GM19351 (cell line): Measurements from ENCODE around the gene DPP10.
"Not testable (repeated sequence)": the region's sequence is repeated elsewhere in the genome, so short reads cannot be mapped to it uniquely, and the experiment has no call there.

Experiments
- ATAC-seq: cut with Tn5 transposase; IDR thresholded peaks from one replicate; pipeline ENCODE4 v1.9.1; 2021; ENCODE audit warnings: mild to moderate bottlenecking, moderate library complexity; ENCODE audit not compliant: unreplicated experiment

The DPP10 gene

DNA sequence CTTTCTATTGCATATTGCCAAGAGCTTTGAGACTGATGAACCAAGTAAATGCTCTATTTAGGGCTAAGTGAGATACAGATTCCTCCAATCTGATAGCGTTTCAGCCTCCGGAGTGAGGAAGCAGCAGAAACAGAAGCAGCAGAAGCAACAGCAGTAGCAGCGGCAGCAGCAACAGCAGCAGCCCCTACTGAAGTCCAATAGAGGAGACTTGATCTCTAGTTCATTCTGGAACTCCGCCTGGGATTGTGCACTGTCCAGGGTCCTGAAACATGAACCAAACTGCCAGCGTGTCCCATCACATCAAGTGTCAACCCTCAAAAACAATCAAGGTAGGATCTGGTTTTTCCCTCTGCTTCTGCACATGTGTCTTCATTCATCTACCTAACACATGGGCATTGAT lies at the start of gene DPP10:
Gene DPP10, plus strand, starts transcription at position 132 of the 400 bp plus-strand sequence.
- no peak for ATAC-seq

DNA sequence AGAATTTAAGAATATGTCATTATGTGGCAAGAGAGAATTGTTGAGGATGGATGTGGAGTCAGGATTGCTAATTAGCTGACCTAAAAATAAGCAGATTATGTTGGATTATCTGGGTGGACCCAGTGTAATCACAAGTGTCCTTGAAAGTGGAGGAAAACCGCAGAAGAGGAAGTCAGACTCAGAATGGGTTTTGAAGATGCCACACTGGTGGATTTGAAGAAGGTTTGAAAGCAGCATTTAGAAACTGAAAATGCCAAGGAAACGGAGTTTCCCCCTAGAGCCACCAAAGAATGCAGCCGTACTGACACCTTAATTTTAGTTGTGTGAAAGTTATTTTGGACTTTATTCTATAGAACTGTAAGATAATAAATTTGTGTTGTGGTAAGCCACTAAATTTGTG lies 41.6 kb upstream of the DPP10 start:
- ATAC-seq: no peak

DNA sequence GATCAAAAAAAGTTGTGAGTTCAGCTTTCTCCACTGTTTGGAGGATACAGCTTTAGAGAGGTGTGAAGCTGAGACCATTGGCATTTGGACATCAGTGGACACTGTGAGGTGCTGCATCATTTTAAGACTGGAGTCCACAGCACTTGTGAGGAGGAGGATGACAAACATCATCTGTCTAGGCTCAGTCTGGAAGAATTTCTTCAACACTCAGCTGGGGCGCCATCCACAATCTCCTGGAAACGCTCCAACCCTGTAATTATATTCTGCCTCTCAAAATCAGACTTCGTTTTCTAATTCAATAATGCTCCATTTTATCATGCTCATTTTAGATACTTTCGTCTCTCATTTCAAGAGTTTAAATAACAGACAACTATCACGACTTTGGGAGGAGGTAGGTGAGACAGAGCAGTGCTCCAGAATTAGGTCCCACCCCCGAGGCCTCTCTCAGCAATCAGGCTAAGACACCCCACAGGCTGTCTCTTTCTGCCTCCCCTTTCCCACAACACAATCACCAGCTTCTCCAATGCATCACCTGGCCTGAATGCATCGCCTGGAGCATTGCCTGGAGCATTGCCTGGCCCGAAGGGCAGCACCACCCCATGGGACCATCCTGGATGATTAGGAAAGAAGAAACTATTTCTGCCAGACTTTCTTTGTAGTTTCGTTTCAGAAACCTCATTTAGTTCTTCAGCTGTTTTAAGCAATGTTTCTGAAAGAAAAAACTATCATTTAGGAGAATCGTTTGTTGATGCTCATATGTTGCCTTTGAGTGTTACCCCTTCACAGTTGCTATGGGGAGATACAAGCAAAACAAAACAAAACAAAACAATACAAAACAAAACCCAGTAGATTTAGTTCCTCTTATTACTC lies 37.0 kb upstream of the DPP10 start:
- no peak for ATAC-seq

DNA sequence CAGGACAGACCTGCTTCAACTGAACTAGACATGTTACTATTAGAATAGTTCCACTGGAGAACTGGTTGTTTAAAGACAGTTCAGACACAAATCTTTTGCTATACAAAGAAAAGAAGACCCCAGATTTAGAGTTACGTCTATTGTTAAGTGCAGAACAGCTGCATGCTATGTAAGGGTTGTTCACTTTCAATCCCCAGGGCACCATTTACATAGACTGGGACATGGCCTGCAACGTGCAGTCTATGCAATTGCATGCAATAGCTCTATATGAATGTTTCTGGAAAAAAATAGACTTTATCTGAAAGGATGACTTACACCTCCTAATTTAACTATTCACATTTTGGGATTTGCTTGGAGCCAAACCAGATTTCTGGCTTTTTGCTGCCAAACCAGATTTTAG lies 36.1 kb upstream of the DPP10 start:
- ATAC-seq: no peak

DNA sequence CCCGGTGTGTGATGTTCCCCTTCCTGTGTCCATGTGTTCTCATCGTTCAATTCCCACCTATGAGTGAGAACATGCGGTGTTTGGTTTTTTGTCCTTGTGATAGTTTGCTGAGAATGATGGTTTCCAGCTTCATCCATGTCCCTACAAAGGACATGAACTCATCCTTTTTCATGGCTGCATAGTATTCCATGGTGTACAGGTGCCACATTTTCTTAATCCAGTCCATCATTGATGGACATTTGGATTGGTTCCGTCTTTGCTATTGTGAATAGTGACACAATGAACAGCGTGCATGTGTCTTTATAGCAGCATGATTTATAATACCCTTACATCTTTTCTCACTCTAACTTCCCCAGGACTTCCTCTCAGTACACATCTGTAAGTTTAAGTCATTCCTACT lies 35.1 kb upstream of the DPP10 start:
- ATAC-seq: not testable (repeated sequence)

DNA sequence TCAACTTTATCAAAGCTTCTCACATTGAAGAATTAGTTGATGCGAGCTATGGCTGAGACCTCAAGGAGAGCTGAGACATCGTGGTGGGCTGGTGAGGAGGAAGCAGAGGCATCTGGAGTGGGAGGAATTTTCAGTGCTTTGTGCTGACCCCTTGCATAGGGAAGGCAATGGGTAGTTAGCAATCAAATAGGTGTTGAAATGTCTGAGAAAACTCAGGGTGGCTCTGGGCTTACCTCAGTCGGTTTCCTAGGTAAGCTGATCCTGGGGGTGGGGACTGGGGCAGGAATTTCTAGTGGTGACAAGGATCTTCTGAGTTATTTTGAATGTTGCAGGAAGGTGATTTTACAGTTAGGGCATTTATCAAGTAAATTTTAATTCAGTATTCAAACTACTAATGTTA lies 20.7 kb upstream of the DPP10 start:
- no peak for ATAC-seq

DNA sequence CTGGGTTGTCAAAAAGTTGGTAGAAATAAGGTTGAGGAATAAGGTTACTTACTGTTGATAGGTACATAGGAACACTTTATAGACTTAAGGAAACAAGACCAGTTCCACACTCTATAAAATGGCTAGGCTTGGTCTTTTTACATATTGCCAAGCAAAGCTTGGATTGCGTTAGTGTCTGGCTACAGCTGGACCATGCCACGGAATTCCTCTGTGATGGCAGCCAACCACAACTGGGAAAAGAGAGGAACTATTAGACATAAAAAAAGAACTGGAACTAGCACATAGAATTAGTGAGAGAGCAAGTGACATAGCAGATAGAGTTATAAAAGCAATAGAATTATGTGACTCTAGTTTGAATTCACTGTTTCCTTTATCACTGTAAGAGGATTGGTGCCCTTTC lies 17.7 kb upstream of the DPP10 start:
- ATAC-seq: no peak

DNA sequence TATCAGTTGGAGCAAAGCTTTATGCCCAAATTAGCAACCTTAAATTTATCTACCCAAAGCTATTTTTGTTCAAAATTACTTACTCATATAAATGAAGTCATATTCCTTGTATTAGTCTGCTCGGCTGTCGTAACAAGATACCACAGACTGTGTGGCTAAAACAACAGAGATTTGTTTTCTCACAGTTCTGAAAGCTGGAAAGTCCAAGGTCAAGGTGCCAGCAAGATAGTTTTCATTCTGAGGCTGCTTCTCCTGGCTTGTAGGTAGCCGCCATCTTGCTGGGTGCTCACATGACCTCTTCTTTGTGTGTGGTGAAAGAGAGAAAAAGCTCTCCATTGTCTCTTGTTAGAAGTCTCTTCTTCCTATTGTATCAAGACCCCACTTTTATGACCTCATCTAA lies 15.7 kb upstream of the DPP10 start:
- ATAC-seq: no peak

DNA sequence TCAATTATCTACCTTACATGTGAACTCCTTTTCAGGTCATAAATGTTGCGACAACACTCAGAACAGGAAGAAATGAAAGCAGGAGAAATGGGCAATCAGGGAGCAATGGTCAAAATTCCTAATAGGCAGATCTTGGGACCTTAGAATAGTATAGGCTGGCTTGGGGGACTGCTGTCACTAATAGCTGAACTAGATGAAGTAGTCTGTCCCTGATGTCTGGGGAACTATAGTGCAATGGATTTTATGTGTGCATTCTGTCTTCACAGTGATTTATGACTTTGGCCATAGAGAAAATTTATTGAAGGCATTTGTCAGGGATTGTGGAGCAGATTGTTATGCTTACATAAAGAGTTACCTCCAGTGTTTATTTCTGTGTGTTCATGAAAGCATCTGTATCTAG lies 6.1 kb upstream of the DPP10 start:
- ATAC-seq: no peak

DNA sequence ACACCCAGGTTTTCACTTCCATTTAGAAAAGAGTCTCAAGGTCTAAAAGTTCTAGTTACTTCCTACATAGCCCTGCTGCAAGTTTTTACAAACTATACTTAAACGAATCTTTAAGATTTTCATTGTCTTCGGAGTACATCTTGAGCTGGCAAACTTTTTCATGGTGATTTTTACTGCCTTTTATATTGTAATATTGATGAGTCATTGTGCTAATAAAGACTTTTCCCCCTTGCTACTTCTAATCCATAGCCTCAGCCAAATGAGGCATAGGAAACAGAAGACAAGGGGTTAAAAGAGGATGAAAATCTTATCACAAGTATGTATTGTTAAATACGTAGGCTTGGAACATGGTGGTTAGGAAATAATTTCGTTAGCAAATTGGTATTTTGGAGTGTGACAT lies 4.1 kb downstream of the DPP10 start:
- no peak for ATAC-seq

DNA sequence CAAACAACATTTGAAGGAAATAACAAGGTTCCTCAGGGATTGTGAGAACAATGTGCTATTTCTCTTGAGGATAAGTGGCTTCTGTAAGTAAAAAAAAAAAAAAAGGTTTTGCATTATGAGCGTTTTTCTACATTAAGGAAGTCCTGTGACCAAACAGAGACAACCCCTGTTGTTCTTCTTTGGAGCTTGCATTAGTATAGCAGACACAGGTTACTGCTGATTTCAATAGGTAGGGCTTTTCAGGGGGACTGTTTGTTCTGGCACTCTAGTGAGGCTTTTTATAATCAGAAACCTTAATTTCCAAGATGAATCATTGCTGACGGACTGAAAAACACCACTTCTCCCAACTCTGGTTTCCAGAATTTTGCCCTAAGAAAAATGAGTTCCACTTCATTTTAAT lies 8.2 kb downstream of the DPP10 start:
- ATAC-seq: no peak

DNA sequence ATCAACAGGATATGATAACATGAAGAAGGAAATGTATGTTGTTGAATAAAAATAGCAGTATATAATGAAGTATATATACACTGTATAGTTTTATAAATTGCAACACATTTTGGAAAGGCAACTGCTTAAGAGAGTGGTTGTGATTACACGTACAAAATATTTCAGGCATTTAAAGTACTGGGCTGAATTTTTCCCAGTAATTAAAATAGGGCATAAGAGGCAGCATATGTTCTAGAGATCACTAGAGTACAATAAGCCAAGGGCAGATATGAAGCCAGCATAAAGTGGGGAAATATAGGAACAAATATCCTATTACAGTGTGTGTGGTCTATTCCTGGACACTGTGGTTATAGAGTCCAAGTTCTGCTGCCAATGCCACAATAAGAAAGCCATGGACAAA lies 14.1 kb downstream of the DPP10 start:
- no peak for ATAC-seq

DNA sequence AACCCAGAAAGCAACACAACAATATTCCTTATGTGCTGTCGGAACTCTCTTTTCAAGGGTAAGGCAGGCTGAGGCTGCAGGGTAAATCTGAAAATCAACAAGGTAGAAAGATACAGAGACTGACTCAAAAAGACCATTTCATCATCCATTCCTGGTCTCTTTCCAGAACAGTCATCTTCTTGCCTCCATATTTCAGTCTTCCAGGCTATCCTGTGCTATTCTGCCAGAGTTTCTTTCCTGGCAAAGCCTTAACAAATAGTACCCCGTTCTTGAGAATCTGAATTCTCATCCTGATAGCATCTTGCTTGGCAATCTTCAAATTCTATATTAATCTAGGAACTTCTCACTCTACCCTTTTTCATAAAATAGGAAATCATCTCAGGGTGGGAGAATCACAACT lies 15.5 kb downstream of the DPP10 start:
- ATAC-seq: no peak

DNA sequence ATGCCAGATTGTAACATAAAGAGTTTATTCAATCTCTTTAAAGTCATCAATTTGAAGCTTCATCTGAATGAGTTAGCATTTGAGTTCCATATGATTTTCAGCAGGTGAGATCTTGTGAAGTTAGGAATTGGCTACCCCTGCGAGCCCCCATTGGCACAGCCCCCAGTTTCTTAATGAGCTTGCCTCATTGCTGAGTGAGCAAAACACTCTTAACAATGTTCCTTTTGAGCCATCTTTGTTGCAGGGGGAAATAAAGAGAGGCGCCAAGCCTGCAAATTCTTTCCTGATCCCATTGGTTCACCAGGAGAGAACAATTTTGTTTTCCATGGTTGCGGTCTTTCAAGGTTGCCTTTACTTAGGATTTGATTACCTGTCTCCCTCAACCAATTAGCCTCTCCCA lies 18.7 kb downstream of the DPP10 start:
- no peak for ATAC-seq

DNA sequence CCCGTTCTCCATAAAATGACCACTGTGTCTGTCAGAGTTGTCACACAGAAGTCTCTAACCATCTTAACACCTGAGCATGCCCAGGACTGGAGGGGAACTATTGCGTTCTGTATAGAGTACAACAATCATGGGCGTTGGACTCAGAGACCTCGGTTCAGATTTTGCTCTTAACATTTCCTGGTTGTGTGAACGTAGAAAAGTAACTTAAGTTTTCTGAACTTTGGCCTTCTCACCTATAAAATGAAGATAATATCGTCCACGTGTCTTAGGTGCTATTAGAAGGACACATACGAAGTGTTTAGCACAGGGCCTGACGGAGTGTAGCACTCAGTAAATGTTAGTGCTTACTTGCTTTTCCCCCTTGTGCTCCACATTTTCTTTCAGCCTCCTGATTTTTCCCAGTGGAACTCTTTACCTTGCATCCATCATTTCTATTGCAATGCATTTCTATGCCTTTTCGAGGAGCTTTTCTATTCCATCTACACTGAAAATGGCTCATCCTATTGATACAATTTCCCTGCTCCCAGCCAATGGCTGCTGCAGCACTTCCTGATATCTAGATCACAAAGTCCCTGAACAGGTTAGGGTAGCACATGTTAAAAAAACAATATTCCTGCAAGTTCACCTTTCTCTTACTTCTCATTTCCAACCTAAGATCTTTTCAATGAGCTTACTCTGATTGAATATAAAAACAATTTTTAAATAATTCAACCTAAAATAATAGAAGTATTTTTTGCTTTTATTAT lies 22.7 kb downstream of the DPP10 start:
- ATAC-seq: no peak

DNA sequence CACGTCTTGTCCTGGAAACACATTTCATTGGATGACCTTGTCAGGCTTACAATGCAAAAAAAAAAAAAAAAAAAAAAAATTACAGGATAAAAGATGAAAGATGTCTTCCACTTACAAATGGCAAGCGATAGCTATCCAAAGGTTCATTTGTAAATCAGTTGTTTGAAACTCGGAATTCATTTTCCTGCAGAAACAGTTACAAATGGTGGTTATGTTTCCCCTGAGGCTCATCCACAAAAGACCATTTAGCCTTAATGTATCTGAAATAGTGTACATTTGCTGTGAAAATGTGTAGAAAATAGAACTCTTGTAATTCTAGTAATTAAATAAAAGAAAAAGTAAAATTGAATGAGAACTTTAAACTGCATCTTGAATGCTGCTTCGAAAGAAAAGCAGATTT lies 25.9 kb downstream of the DPP10 start:
- ATAC-seq: no peak

DNA sequence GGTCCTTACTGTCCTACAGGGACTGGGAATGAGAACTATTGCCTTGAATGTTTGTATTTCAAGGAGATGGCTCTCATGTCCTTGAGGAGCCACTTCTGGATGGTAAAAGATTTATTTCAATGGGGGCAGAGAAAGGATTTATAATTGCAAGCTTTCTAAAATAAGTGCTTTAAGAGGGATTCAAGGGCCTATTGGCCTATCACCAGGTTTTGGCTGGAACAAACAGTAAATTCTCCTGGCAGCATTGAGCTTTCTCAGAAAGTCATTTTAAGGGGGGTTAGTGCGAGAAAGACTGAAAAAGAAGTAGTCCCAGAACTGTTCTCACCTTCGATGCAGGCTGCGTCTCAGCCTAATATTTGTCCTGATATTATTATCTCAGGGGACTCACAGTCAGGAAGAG lies 29.8 kb downstream of the DPP10 start:
- ATAC-seq: no peak

DNA sequence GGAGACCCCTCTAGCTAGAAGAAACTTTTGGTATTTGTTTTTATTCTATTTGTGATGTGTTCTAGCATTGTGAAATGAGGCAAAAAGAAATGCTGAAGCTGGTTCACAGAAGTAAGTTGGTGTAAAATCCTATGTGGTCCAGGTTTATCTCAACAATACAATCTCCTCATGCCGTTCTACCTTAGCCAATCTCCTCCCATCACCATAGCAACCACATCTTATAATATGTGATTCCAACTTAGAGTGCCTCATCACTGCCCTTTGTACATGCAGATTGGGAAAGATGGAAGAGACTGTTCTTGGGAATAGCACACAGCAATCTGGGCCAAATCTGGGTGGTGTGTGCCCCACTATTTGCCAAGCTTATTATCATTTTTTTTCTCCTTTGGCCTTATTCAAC lies 30.3 kb downstream of the DPP10 start:
- ATAC-seq: no peak

DNA sequence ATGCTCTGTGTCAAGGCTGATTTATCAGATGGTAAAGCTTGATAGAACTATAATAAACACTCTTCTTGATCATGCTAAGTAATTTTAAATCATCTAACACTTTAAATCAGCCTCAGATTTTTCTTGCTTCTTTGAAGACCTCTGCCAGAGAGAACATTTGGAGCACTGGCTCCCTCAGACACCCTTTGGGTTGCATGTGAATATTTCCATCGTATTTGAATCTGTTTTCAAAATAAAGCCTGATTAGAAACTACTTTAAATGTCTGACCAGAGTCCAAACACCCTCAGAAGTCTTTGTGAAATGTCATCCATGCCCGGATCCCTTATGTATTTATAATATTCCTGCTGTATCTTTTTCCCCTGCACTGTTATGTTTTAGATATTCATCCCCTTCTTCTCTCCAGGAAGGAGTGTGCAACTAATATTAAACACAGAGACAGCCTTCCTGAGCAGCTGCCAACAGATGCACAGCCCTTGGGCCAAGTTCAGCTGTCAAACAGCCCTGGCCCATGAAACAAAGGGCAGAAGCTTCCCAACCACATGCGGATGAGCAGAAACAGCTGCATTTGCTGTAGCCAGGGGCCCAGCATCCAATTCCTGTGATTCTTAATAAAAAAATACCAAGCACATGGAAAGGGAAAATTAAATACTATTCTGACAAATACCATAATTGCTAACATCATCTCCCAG lies 46.5 kb downstream of the DPP10 start:
- no peak for ATAC-seq

DNA sequence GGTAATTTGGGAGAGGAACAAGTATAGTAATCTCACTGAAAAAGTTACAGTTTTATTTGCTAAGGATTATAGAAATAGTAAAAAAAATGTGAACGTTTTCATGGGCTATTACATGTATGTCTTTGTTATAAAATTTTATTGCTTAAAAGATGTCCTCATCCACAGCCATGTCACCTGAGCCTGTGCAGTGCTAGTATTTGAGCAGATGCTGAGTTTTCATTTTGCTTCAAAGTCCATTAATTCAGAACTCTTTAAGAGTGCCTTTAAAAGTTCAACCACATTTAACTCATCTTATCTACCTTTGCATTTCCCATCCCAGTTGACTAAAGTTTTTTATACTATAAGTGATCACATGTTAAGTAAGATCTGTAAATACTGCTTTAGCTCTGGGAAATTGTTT lies 52.6 kb downstream of the DPP10 start:
- no peak for ATAC-seq

DNA sequence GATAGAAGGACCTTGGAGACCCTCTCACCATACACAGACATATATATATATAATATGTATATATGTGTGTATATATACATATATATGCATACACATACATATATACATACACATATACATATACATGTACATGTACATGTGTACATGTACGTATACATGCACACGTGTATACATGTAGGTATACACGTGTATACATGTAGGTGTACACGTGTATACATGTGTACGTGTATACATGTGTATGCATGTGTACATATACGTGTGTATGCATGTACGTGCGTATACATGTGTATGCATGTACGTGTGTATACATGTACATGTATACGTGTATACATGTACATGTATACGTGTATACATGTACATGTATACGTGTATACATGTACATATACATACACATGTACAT lies 54.5 kb downstream of the DPP10 start:
- no peak for ATAC-seq

DNA sequence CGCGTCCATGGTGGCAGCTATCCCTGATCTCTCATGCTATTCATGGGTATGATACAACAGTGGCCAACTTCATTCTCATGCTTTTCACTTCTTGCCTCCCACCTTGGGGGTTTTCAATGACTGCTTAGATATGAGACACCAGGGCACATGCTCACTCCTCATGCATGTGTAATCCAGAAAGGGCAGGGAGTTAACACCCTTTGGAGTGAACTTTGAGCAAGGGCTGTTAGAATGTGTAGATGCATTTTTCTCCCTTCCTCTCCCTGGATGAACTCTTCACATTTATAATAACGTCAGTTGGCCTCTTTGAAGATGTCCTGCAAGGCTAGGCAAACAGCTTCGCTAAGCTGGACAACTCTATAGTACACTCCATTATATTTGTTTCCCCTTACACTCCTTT lies 56.7 kb downstream of the DPP10 start:
- ATAC-seq: no peak
